Dendritic cell treated with granulocyte-macrophage colony-stimulating factor and Interleukin-4, amounts not matched to agents 40 ng/mL and 50 ng/mL, for 4 days (primary cell): ENCODE results near the gene EPC1.
"Not testable (repeated sequence)": the region's sequence is repeated elsewhere in the genome, so short reads cannot be mapped to it uniquely, and the experiment has no call there.

ENCODE experiments used
- H3K27ac Mint-ChIP-seq: one replicate; pipeline ENCODE4 v1.8.0; 2022; ENCODE audit warnings: mild to moderate bottlenecking, mixed read lengths
- H3K27me3 Mint-ChIP-seq: one replicate; pipeline ENCODE4 v1.8.0; 2022; ENCODE audit warnings: mild to moderate bottlenecking, mixed read lengths
- H3K36me3 Mint-ChIP-seq: one replicate; pipeline ENCODE4 v1.8.0; 2022; ENCODE audit warnings: low read depth, mixed read lengths
- H3K4me1 Mint-ChIP-seq: one replicate; pipeline ENCODE4 v1.8.0; 2022; ENCODE audit warnings: low read depth, mixed read lengths
- H3K4me3 Mint-ChIP-seq: one replicate; pipeline ENCODE4 v1.8.0; 2022; ENCODE audit warnings: mild to moderate bottlenecking, moderate library complexity, mixed read lengths
- H3K9me3 Mint-ChIP-seq: one replicate; pipeline ENCODE4 v1.8.0; 2022; ENCODE audit warnings: mixed read lengths
- intact Hi-C: fragments of 100-400 bp; cut with micrococcal nuclease; formaldehyde crosslinking; loops from one replicate; pipeline ENCODE4 v1.15.0; 2022

Gene EPC1

GRCh38 chr10:32244011-32244410 lies 102.9 kb downstream of the EPC1 start:
- intact Hi-C loops, result no loop called here
- Mint-ChIP-seq H3K4me3 (no peak overlapping the region), H3K4me1 (peaks cover 16% of the 10 kb centered on the region), H3K27ac (no peak overlapping the region), H3K9me3 (no peaks in the 10 kb centered on the region), H3K36me3 (no peaks in the 10 kb centered on the region), H3K27me3 (no peaks in the 10 kb centered on the region)

DNA sequence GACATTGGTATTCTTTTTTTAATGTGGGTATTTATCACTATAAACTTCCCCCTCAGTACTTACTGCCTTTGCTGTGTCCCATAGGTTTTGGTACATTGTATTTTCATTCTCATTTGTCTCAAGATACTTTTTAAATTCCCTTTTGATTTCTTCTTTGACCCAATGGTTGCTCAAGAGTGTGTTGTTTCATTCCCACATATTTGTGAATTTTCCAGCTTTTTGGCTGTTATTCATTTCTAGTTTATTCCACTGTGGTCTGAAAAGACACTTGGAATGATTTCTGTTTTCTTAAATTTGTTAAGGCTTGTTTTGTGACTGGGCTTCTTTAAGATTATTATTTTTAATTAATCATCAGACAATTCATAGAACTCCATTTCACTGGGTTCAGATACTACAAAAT lies 105.0 kb downstream of the EPC1 start:
- H3K27ac Mint-ChIP-seq, result no peak overlapping the region
- H3K9me3 Mint-ChIP-seq, result no peaks in the 10 kb centered on the region
- peaks cover 20% of the 10 kb centered on the region for H3K4me1 Mint-ChIP-seq
- intact Hi-C loops, result no loop called here
- no peaks in the 10 kb centered on the region for H3K27me3 Mint-ChIP-seq
- no peaks in the 10 kb centered on the region for H3K36me3 Mint-ChIP-seq
- no peak overlapping the region for H3K4me3 Mint-ChIP-seq

DNA sequence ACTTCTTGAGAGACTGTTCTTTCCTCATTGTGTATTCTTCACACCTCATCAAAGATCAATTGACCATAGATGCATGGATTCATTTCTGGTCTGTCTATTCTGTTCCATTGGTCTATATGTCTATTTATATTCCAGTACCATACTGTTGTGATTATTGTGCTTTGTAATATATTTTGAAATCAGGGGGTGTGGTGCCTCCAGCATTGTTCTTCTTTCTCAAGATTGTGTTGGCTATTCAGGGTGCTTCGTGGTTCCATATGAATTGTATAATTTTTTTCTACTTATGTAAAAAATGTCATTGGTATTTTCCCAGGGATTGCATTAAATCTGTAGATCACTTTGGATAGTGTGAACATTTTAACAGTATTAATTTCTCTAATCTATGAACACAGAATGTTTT lies 106.5 kb downstream of the EPC1 start:
- Mint-ChIP-seq H3K4me1 (peaks cover 20% of the 10 kb centered on the region), H3K36me3 (no peaks in the 10 kb centered on the region), H3K27me3 (no peaks in the 10 kb centered on the region), H3K9me3 (no peaks in the 10 kb centered on the region), H3K4me3 (no peak overlapping the region), H3K27ac (no peak overlapping the region)
- intact Hi-C loops, result no loop called here

DNA sequence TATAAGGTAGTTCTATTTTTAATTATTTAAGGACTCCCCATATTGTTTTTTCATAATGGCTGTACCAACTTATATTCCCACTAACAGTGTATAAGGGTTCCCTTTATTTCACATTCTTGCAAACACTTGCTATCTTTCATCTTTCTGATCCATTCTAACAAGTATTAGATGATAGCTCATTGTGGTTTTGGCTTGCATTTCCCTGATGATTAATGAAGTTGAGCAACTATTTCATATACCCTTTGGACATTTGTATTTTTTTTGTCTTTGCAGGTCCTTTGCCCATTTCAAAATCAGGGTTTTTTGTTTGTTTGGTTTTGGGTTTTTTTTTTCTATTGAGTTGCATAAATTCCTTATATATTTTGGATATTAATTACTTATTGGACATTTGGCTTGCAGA lies 107.2 kb downstream of the EPC1 start:
- no peak overlapping the region for H3K4me3 Mint-ChIP-seq
- no peaks in the 10 kb centered on the region for H3K27me3 Mint-ChIP-seq
- H3K36me3 Mint-ChIP-seq, result no peaks in the 10 kb centered on the region
- H3K27ac Mint-ChIP-seq, result no peak overlapping the region
- H3K4me1 Mint-ChIP-seq, result peaks cover 20% of the 10 kb centered on the region
- intact Hi-C loops, result no loop called here
- no peaks in the 10 kb centered on the region for H3K9me3 Mint-ChIP-seq

GRCh38 chr10:32237644-32238345 lies 109.2 kb downstream of the EPC1 start:
- H3K36me3 Mint-ChIP-seq, result no peaks in the 10 kb centered on the region
- H3K27ac Mint-ChIP-seq, result no peak overlapping the region
- intact Hi-C loops, result no loop called here
- H3K27me3 Mint-ChIP-seq, result no peaks in the 10 kb centered on the region
- H3K4me3 Mint-ChIP-seq, result no peak overlapping the region
- H3K4me1 Mint-ChIP-seq, result peaks cover 20% of the 10 kb centered on the region
- H3K9me3 Mint-ChIP-seq, result no peaks in the 10 kb centered on the region

DNA sequence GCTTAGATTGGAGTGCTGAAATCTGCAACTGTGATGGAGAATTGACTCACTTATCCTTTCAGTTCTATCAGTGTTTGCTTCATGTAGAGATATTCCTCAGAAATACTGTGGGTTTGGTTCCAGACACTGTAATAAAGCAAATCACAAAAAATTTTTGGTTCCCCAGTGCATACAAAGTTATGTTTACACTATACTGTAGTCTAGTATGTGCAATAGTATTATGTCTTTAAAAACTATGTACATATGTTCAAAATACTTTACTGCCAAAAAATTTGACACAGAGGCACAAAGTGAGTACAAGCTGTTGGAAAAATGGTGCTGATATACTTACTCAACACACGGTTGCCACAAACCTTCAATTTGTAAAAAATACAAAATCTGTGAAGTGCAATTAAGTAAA lies 112.5 kb downstream of the EPC1 start:
- Mint-ChIP-seq H3K27me3 (no peaks in the 10 kb centered on the region), H3K27ac (no peak overlapping the region), H3K9me3 (no peaks in the 10 kb centered on the region), H3K4me3 (no peak overlapping the region), H3K36me3 (no peaks in the 10 kb centered on the region), H3K4me1 (peaks cover 5% of the 10 kb centered on the region)
- intact Hi-C loops, result no loop called here

- H3K4me3 Mint-ChIP-seq, H3K27me3 Mint-ChIP-seq, H3K36me3 Mint-ChIP-seq, H3K9me3 Mint-ChIP-seq, intact Hi-C loops, H3K4me1 Mint-ChIP-seq, H3K27ac Mint-ChIP-seq: not testable (repeated sequence)
Measured at GRCh38 chr10:32233375-32233774, 113.6 kb downstream of the EPC1 start.

DNA sequence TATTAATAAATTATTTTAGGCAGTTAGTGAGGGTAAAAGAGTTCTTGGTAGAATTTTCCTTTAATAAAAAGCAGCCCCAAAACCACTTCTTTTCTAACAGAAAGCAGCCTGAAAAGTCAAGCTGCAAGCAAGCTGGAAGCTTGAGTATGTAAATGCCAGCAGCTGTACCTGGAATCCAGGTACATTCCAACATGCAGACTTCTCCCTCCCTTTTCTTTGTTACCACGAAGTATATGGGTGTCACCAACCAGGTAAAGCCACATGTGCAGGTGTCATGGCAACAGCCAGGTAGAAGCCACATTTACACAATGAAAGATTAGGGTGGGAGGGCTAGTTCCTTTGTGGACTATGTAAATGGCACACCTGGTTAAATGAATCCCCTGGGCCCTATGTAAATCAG lies 114.6 kb downstream of the EPC1 start:
- intact Hi-C loops, result no loop called here
- Mint-ChIP-seq H3K27ac (no peak overlapping the region), H3K9me3 (no peaks in the 10 kb centered on the region), H3K36me3 (no peaks in the 10 kb centered on the region), H3K27me3 (no peaks in the 10 kb centered on the region), H3K4me1 (no peaks in the 10 kb centered on the region), H3K4me3 (no peak overlapping the region)

GRCh38 chr10:32229788-32230187 lies 117.2 kb downstream of the EPC1 start:
- H3K36me3 Mint-ChIP-seq, H3K4me1 Mint-ChIP-seq, H3K4me3 Mint-ChIP-seq, intact Hi-C loops, H3K27me3 Mint-ChIP-seq, H3K27ac Mint-ChIP-seq, H3K9me3 Mint-ChIP-seq: not testable (repeated sequence)

DNA sequence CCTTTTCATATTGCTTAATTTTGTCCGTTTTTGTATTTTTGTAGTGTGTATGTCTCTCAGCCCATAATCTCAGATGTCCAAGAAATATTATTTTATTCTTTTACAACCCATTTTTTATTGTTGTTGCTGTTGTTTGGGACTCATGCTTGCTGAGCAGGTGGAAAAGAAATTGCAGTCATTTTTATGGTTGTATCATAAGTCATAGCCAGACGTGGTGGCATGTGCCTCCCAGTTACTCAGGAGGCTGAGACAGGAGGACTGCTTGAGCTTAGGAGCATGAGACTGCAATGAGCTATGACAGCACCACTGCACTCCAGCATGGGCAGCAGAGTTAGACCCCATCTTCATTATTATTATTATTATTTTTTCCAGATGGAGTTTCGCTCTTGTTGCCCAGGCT lies 117.8 kb downstream of the EPC1 start:
- Mint-ChIP-seq H3K4me1 (no peaks in the 10 kb centered on the region), H3K4me3 (no peak overlapping the region), H3K27ac (no peak overlapping the region), H3K27me3 (no peaks in the 10 kb centered on the region), H3K36me3 (no peaks in the 10 kb centered on the region), H3K9me3 (no peaks in the 10 kb centered on the region)
- intact Hi-C loops, result no loop called here

DNA sequence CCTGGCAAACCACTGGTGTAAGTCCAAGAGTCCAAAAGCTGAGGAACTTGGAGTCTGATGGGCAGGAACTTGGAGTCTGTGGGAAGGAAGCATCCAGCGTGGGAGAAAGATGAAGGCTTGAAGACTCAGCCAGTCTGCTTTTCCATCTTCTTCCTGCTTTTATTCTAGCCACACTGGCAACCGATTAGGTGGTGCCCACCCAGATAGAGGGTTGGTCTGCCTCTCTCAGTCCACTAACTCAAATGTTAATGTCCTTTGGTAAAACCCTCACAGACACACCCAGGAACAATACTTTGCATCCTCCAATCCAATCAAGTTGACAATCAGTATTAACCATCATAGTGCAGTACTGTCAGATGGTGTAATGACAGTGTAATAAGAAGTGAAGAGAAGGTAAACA lies 119.2 kb downstream of the EPC1 start:
- Mint-ChIP-seq H3K4me3 (no peak overlapping the region), H3K27me3 (no peaks in the 10 kb centered on the region), H3K9me3 (peaks cover 5% of the 10 kb centered on the region), H3K36me3 (no peaks in the 10 kb centered on the region), H3K27ac (no peak overlapping the region), H3K4me1 (no peaks in the 10 kb centered on the region)
- intact Hi-C loops, result no loop called here

DNA sequence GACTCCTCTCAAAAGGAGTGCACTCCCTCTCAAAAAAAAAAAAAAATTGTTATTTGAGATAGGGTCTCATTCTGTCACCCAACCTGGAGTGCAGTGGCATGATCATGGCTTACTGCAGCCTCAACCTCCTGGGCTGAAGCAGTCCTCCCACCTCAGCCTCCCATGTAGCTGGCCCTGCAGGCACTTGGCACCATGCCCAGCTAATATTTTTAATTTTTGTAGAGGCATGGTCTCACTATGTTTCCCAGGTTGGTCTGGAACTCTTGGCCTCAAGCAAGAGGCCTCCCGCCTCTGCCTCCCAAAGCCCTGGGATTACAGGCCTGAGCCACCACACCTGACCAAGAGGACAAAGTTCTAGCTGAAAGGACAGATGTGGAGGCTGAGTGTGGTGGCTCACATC lies 120.3 kb downstream of the EPC1 start:
- no peaks in the 10 kb centered on the region for H3K4me1 Mint-ChIP-seq
- peaks cover 11% of the 10 kb centered on the region for H3K9me3 Mint-ChIP-seq
- no peak overlapping the region for H3K4me3 Mint-ChIP-seq
- no peaks in the 10 kb centered on the region for H3K27me3 Mint-ChIP-seq
- no peak overlapping the region for H3K27ac Mint-ChIP-seq
- H3K36me3 Mint-ChIP-seq, result no peaks in the 10 kb centered on the region
- intact Hi-C loops, result no loop called here

DNA sequence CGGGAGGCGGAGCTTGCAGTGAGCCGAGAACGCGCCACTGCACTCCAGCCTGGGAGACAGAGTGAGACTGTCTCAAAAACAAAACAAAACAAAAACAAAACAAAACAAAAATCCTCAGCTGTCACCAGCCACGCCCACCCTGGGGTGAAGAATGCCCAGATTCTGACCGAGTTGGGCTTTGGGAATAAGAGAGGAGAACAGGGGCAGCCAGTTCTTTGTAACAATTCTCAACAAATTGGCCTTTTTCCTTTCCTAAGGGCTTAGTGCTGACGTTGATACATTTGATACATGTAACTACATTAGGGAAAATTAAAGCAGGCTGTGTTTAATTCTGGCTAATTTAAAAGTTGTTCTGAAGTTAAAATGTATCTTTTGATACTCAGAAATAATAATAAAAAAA lies 121.0 kb downstream of the EPC1 start:
- no peak overlapping the region for H3K27ac Mint-ChIP-seq
- H3K9me3 Mint-ChIP-seq, result peaks cover 11% of the 10 kb centered on the region
- H3K4me3 Mint-ChIP-seq, result no peak overlapping the region
- no peaks in the 10 kb centered on the region for H3K36me3 Mint-ChIP-seq
- intact Hi-C loops, result no loop called here
- no peaks in the 10 kb centered on the region for H3K4me1 Mint-ChIP-seq
- H3K27me3 Mint-ChIP-seq, result no peaks in the 10 kb centered on the region

- H3K9me3 Mint-ChIP-seq, result peaks cover 24% of the 10 kb centered on the region
- H3K4me3 Mint-ChIP-seq, H3K4me1 Mint-ChIP-seq, H3K27ac Mint-ChIP-seq, H3K36me3 Mint-ChIP-seq, H3K27me3 Mint-ChIP-seq, intact Hi-C loops: not testable (repeated sequence)
Measured at GRCh38 chr10:32222376-32222775, 124.6 kb downstream of the EPC1 start.

- not testable (repeated sequence) for H3K27me3 Mint-ChIP-seq, H3K4me3 Mint-ChIP-seq, H3K27ac Mint-ChIP-seq, H3K4me1 Mint-ChIP-seq, H3K36me3 Mint-ChIP-seq
- intact Hi-C loops, result loop anchor here (10.0 kb wide), 1 partner anchor 354 kb away; no protein-coding TSS in a partner anchor
- H3K9me3 Mint-ChIP-seq, result peaks cover 24% of the 10 kb centered on the region
Measured at GRCh38 chr10:32219156-32219555, 127.8 kb downstream of the EPC1 start.
